HG03469 (cell line): ENCODE results near the gene TSR1.

Experiments
- ATAC-seq: cut with Tn5 transposase; IDR thresholded peaks from one replicate; pipeline ENCODE4 v1.9.1; 2021; ENCODE audit warnings: mild to moderate bottlenecking, moderate library complexity, moderate number of reproducible peaks; ENCODE audit not compliant: unreplicated experiment

Gene TSR1

GRCh38 chr17:2336215-2336851 lies at the start of gene TSR1:
Gene TSR1 (minus strand): TSS chr17:2336457. CDS start chr17:2336427, 30 bp downstream.
- peak; percentile 44 for ATAC-seq

GRCh38 chr17:2385240-2386210 lies 49.3 kb upstream of the TSR1 start:
- no peak for ATAC-seq

GRCh38 chr17:2384439-2385127 lies 48.3 kb upstream of the TSR1 start:
- ATAC-seq, result no peak

GRCh38 chr17:2383628-2384167 lies 47.4 kb upstream of the TSR1 start:
- no peak for ATAC-seq

GRCh38 chr17:2380950-2381649 lies 44.8 kb upstream of the TSR1 start:
- no peak for ATAC-seq

GRCh38 chr17:2380226-2380922 lies 44.1 kb upstream of the TSR1 start:
- ATAC-seq, result no peak

- ATAC-seq, result no peak
Observed at GRCh38 chr17:2379489-2380225, 43.4 kb upstream of the TSR1 start.

GRCh38 chr17:2378905-2379304 lies 42.6 kb upstream of the TSR1 start:
- ATAC-seq, result no peak

- no peak for ATAC-seq
Observed at GRCh38 chr17:2377659-2378058, 41.4 kb upstream of the TSR1 start.

- ATAC-seq, result no peak
Observed at GRCh38 chr17:2376107-2376506, 39.9 kb upstream of the TSR1 start.

- ATAC-seq, result no peak
Observed at GRCh38 chr17:2375406-2375805, 39.1 kb upstream of the TSR1 start.

- ATAC-seq, result no peak
Observed at GRCh38 chr17:2374549-2375285, 38.5 kb upstream of the TSR1 start.

GRCh38 chr17:2373179-2373578 lies 36.9 kb upstream of the TSR1 start:
- no peak for ATAC-seq

GRCh38 chr17:2372681-2373080 lies 36.4 kb upstream of the TSR1 start:
- ATAC-seq, result no peak

GRCh38 chr17:2372180-2372579 lies 35.9 kb upstream of the TSR1 start:
- ATAC-seq, result no peak

GRCh38 chr17:2371183-2372130 lies 35.2 kb upstream of the TSR1 start:
- ATAC-seq, result no peak

- ATAC-seq, result no peak
Observed at GRCh38 chr17:2370211-2370589, 33.9 kb upstream of the TSR1 start.
